SU-DHL-6 (cell line): ENCODE data around the gene DUXA.

Source experiments
- H2AFZ ChIP-seq: fragments of 200-600 bp; sonication (generic); 2 replicates; pipeline ENCODE4 v1.6.1; 2014; ENCODE audit warnings: low read depth, mild to moderate bottlenecking, moderate library complexity, mixed read lengths, antibody characterized with exemption, low read length; ENCODE audit not compliant: severe bottlenecking
- H3F3A ChIP-seq: fragments of 200-600 bp; shearing (Covaris generic); 2 replicates; pipeline ENCODE4 v1.6.0; 2016; ENCODE audit warnings: antibody characterized with exemption, mild to moderate bottlenecking; ENCODE audit not compliant: insufficient read depth
- H3K27ac ChIP-seq: fragments of 200-600 bp; sonication (generic); 2 replicates; pipeline ENCODE4 v1.5.1; 2016; ENCODE audit warnings: low read depth, mild to moderate bottlenecking, low read length, moderate library complexity, mixed read lengths
- H3K27me3 ChIP-seq: fragments of 200-600 bp; sonication (generic), shearing (Covaris generic); 2 replicates; pipeline ENCODE4 v1.6.0; 2014; ENCODE audit warnings: mild to moderate bottlenecking, low read length
- H3K36me3 ChIP-seq: fragments of 200-600 bp; sonication (generic); 2 replicates; pipeline ENCODE4 v1.6.1; 2014; ENCODE audit warnings: mild to moderate bottlenecking, low read length, mixed read lengths
- H3K4me2 ChIP-seq: fragments of 300-600, 200-600 bp; shearing (Covaris generic), sonication (generic); 2 replicates; pipeline ENCODE4 v1.6.0; 2014; ENCODE audit warnings: low read length, low read depth, mild to moderate bottlenecking; ENCODE audit not compliant: poor library complexity, severe bottlenecking
- H3K4me3 ChIP-seq: fragments of 200-600 bp; sonication (generic); 2 replicates; pipeline ENCODE4 v1.5.1; 2014; ENCODE audit warnings: antibody characterized with exemption, low read length, mild to moderate bottlenecking, mixed read lengths; ENCODE audit not compliant: insufficient read depth, poor library complexity, severe bottlenecking
- H3K79me2 ChIP-seq: fragments of 200-600 bp; sonication (generic); 2 replicates; pipeline ENCODE4 v1.6.1; 2014; ENCODE audit warnings: mild to moderate bottlenecking, low read length, moderate library complexity; ENCODE audit not compliant: insufficient read depth
- H3K9ac ChIP-seq: fragments of 200-600 bp; sonication (generic); 2 replicates; pipeline ENCODE4 v1.7.0; 2014; ENCODE audit warnings: mild to moderate bottlenecking, low read length
- H3K9me2 ChIP-seq: fragments of 200-600 bp; sonication (generic); replicated peaks from 2 replicates; pipeline ENCODE4 v1.6.1; 2014; ENCODE audit warnings: low read length; ENCODE audit not compliant: insufficient read depth
- H3K9me3 ChIP-seq: fragments of 200-600 bp; sonication (generic); 2 replicates; pipeline ENCODE4 v1.6.1; 2014; ENCODE audit warnings: low read length, mixed read lengths; ENCODE audit not compliant: insufficient read depth
- H4K20me1 ChIP-seq: fragments of 200-600 bp; sonication (generic); 2 replicates; pipeline ENCODE4 v1.6.1; 2014; ENCODE audit warnings: low read depth, mild to moderate bottlenecking, antibody characterized with exemption, low read length, moderate library complexity, mixed read lengths
- EZH2phosphoT487 ChIP-seq: fragments of 200-600 bp; sonication (generic), shearing (Covaris generic); conservative IDR thresholded peaks from 2 replicates; pipeline ENCODE4 v1.6.1; 2018; ENCODE audit warnings: mild to moderate bottlenecking, antibody characterized with exemption, low read length, moderate library complexity, mixed read lengths
- TF ChIP-seq, protein P1 (sequence below): fragments of 200-600 bp; sonication (generic); IDR thresholded peaks from one replicate; pipeline ENCODE4 v1.5.1; 2017; ENCODE audit warnings: antibody characterized with exemption, mild to moderate bottlenecking, low read length, moderate library complexity; ENCODE audit not compliant: insufficient read depth, poor library complexity, severe bottlenecking

DUXA gene

DNA sequence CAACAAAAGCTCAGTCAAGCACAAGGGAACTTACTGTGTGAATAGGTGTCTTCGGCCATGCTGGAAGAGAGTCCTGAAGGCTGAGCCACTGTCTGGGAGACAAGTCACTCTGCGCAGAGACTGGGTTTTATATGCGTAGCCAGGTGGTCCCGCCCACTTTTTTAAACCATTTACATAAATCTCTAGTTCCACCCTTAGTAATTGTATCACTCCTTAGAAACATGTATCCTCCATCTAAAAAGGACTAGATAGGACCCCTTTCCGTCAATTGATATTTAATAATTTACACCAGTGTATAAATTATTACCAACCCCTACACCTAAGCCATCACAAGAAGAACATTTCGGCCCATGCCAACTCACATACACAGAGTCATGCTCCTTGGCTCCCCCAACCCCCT is at the start of gene DUXA:
DUXA (minus strand) TSS at position 101 of the 400 bp plus-strand sequence; CDS start at position 59, 42 bp downstream.
- Histone ChIP-seq H4K20me1 (no peaks in the 10 kb centered on the region), H3K27ac (no peak within 1 kb of the TSS), H3K9me2 (no peaks in the 10 kb centered on the region), H3K79me2 (no peaks in the 10 kb centered on the region), H3K36me3 (no peaks in the 10 kb centered on the region), H3K9ac (no peak within 1 kb of the TSS), H3K27me3 (no peaks in the 10 kb centered on the region), H2AFZ (no peak within 1 kb of the TSS), H3K4me2 (no peak within 1 kb of the TSS), H3K4me3 (no peak within 1 kb of the TSS), H3K9me3 (no peaks in the 10 kb centered on the region), H3F3A (no peaks in the 10 kb centered on the region)
- TF ChIP-seq EZH2phosphoT487: no peak
- TF ChIP-seq, protein P1, sequence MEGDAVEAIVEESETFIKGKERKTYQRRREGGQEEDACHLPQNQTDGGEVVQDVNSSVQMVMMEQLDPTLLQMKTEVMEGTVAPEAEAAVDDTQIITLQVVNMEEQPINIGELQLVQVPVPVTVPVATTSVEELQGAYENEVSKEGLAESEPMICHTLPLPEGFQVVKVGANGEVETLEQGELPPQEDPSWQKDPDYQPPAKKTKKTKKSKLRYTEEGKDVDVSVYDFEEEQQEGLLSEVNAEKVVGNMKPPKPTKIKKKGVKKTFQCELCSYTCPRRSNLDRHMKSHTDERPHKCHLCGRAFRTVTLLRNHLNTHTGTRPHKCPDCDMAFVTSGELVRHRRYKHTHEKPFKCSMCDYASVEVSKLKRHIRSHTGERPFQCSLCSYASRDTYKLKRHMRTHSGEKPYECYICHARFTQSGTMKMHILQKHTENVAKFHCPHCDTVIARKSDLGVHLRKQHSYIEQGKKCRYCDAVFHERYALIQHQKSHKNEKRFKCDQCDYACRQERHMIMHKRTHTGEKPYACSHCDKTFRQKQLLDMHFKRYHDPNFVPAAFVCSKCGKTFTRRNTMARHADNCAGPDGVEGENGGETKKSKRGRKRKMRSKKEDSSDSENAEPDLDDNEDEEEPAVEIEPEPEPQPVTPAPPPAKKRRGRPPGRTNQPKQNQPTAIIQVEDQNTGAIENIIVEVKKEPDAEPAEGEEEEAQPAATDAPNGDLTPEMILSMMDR: no peak

DNA sequence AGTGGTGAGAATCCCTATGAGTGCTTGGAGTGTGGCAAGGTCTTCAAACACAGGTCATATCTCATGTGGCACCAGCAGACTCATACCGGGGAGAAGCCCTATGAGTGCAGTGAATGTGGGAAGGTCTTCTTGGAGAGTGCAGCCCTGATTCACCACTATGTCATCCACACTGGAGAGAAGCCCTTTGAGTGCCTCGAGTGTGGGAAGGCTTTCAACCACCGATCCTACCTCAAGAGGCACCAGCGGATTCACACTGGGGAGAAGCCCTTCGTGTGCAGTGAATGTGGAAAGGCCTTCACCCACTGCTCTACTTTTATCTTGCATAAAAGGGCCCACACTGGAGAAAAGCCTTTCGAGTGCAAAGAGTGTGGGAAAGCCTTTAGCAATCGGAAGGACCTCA is 44.8 kb upstream of the DUXA start:
- Histone ChIP-seq H4K20me1 (no peaks in the 10 kb centered on the region), H3K27me3 (no peaks in the 10 kb centered on the region), H3K27ac (no peak overlapping the region)

DNA sequence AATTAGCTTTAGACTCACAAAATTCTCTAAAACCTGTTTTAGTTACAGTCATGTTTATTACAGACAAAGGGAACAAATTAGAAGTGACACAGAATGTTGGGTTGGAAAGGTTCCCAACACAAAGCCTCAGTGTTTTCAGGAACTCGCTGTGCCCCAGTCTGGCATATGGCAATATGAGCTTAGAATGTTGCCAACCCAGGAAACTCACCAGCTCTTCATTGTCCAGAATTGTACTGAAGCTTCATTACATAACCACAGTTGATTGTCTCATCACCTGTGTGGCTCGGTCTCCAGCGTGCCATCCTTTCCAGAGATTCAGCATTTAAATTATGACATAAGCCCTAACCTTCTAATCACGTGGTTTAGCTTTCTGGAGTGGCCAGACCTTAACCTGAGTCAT is 43.1 kb upstream of the DUXA start:
- no peaks in the 10 kb centered on the region for H3K9me3 ChIP-seq
- no peak overlapping the region for H2AFZ ChIP-seq
- no peak overlapping the region for H3K9ac ChIP-seq
- H3K27ac ChIP-seq: no peak overlapping the region
- no peaks in the 10 kb centered on the region for H3K9me2 ChIP-seq
- H3K36me3 ChIP-seq: no peaks in the 10 kb centered on the region
- H3F3A ChIP-seq: no peaks in the 10 kb centered on the region
- H3K4me2 ChIP-seq: no peak overlapping the region
- no peak overlapping the region for H3K4me3 ChIP-seq
- no peaks in the 10 kb centered on the region for H4K20me1 ChIP-seq
- TF ChIP-seq, protein P1: no peak
- no peak for TF ChIP-seq EZH2phosphoT487
- H3K79me2 ChIP-seq: no peaks in the 10 kb centered on the region
- H3K27me3 ChIP-seq: no peaks in the 10 kb centered on the region

More for the DNA sequence above, 44.8 kb upstream of the DUXA start:
- Histone ChIP-seq H3K9me3 (no peaks in the 10 kb centered on the region), H3K9ac (no peak overlapping the region), H3K79me2 (no peaks in the 10 kb centered on the region), H3F3A (no peaks in the 10 kb centered on the region), H2AFZ (no peak overlapping the region), H3K9me2 (no peaks in the 10 kb centered on the region), H3K4me2 (no peak overlapping the region), H3K36me3 (no peaks in the 10 kb centered on the region), H3K4me3 (no peak overlapping the region)
- TF ChIP-seq, protein P1: no peak
- TF ChIP-seq EZH2phosphoT487: no peak
